B cell (primary cell): ENCODE data around the gene NEUROD2. TPM values are rescaled to one million over a fixed set of nuclear protein-coding genes. Genes with fewer than 3 reads are reported as not detected.

Source experiments
- ATAC-seq: fragments of 200-7000 bp; cut with Tn5 transposase; one replicate; pipeline ENCODE4 v1.10.0; 2021; ENCODE audit warnings: low read depth, mild to moderate bottlenecking, moderate number of reproducible peaks, moderate library complexity
- CTCF ChIA-PET: fragments of 350-600 bp; sonication (Branson Sonifier 250); formaldehyde crosslinking; loops from one replicate; lab custom pipeline; 2021; ENCODE audit warnings: antibody characterized with exemption, inconsistent platforms; lab: Charles Lee
- POLR2A ChIA-PET: fragments of 350-600 bp; sonication (Branson Sonifier 250); formaldehyde crosslinking; loops from one replicate; lab custom pipeline; 2021; ENCODE audit warnings: antibody characterized with exemption; lab: Charles Lee
- DNase-seq: peaks from one replicate; pipeline ENCODE4 v3.0.0; 2013
- H2AFZ ChIP-seq: 2 replicates; pipeline ENCODE4 v1.6.1; 2012; ENCODE audit warnings: mild to moderate bottlenecking, low read depth, low read length; ENCODE audit not compliant: insufficient read depth, poor library complexity, severe bottlenecking
- H3K27ac ChIP-seq, 2 donors: 1 replicate in 1 of 2; 2 replicates in 1 of 2; pipeline ENCODE4 v1.5.1; 2012 to 2013; ENCODE audit warnings: low read length in 2 of 2, mild to moderate bottlenecking in 2 of 2, moderate library complexity in 1 of 2
- H3K27me3 ChIP-seq, 4 experiments: fragments of 200-600 bp in 1 of 4; sonication (generic) in 1 of 4; replicated peaks in 1 of 4; 1 replicate in 2 of 4; 2 replicates in 2 of 4; pipeline versions ENCODE4 v1.6.1 to v1.7.0; 2013 to 2016; ENCODE audit warnings: low read length in 3 of 4, mild to moderate bottlenecking in 2 of 4, mixed read lengths in 1 of 4, moderate library complexity in 1 of 4; ENCODE audit not compliant: insufficient read depth in 4 of 4, control insufficient read depth in 3 of 4; ENCODE audit errors: control extremely low read depth in 1 of 4
- H3K36me3 ChIP-seq, 2 experiments: replicated peaks in 1 of 2; 1 replicate in 1 of 2; 2 replicates in 1 of 2; pipeline versions ENCODE4 v1.6.1 to v1.7.1; 2013; ENCODE audit warnings: low read length in 1 of 2; ENCODE audit not compliant: insufficient read depth in 2 of 2, control insufficient read depth in 1 of 2; ENCODE audit errors: control extremely low read depth in 1 of 2, extremely low read depth in 1 of 2
- H3K4me1 ChIP-seq, 2 donors: fragments of 200-600 bp in 1 of 2; sonication (generic) in 1 of 2; 1 replicate in 1 of 2; 2 replicates in 1 of 2; pipeline versions ENCODE4 v1.5.1 to v1.6.1; 2013 to 2017; ENCODE audit warnings: low read length in 2 of 2; ENCODE audit not compliant: control insufficient read depth in 2 of 2, insufficient read depth in 2 of 2
- H3K4me2 ChIP-seq: replicated peaks from 2 replicates; pipeline ENCODE3; 2012; ENCODE audit warnings: mild to moderate bottlenecking, low read depth, low read length; ENCODE audit not compliant: poor library complexity, severe bottlenecking
- H3K4me3 ChIP-seq, 5 experiments: fragments of 200-600 bp in 1 of 5; sonication (generic) in 1 of 5; 1 replicate in 3 of 5; 2 replicates in 2 of 5; pipeline versions ENCODE4 v1.5.1 to v1.7.0; 2011 to 2016; ENCODE audit warnings: low read length in 4 of 5, mild to moderate bottlenecking in 4 of 5, low read depth in 2 of 5, control low read depth in 1 of 5, moderate library complexity in 1 of 5; ENCODE audit not compliant: insufficient read depth in 1 of 5; ENCODE audit errors: control extremely low read depth in 1 of 5, extremely low read depth in 1 of 5
- H3K79me2 ChIP-seq: fragments of 200-600 bp; sonication (generic); one replicate; pipeline ENCODE4 v1.6.0; 2016; ENCODE audit warnings: low read length; ENCODE audit not compliant: control insufficient read depth, insufficient read depth
- H3K9ac ChIP-seq: fragments of 200-600 bp; sonication (generic); 2 replicates; pipeline ENCODE4 v1.6.1; 2017; ENCODE audit warnings: mild to moderate bottlenecking, low read length, moderate library complexity
- H3K9me3 ChIP-seq, 3 donors: one replicate each; pipeline versions ENCODE4 v1.6.1 to v1.7.1; 2013; ENCODE audit warnings: low read length in 2 of 3; ENCODE audit not compliant: control insufficient read depth in 2 of 3, insufficient read depth in 1 of 3; ENCODE audit errors: control extremely low read depth in 1 of 3
- H4K20me1 ChIP-seq: 2 replicates; pipeline ENCODE4 v1.6.0; 2012; ENCODE audit warnings: mild to moderate bottlenecking, low read length; ENCODE audit not compliant: insufficient read depth, control insufficient read depth, poor library complexity, severe bottlenecking
- H3K27ac Mint-ChIP-seq: one replicate; pipeline ENCODE4 v1.8.0; 2021; ENCODE audit warnings: mixed read lengths
- H3K27me3 Mint-ChIP-seq: one replicate; pipeline ENCODE4 v1.8.0; 2021; ENCODE audit warnings: mixed read lengths
- H3K4me1 Mint-ChIP-seq: one replicate; pipeline ENCODE4 v1.8.0; 2021; ENCODE audit warnings: mixed read lengths
- H3K4me3 Mint-ChIP-seq: one replicate; pipeline ENCODE4 v1.8.0; 2021; ENCODE audit warnings: mixed read lengths
- H3K9me3 Mint-ChIP-seq: one replicate; pipeline ENCODE4 v1.8.0; 2022; ENCODE audit warnings: mixed read lengths; ENCODE audit not compliant: insufficient read depth
- EZH2 ChIP-seq: IDR thresholded peaks from 2 replicates; pipeline ENCODE4 v1.6.1; 2012; ENCODE audit warnings: borderline replicate concordance, low read depth, mild to moderate bottlenecking, moderate library complexity, low read length; ENCODE audit not compliant: insufficient read depth, poor library complexity, severe bottlenecking
- WGBS: methylation state at CpG from one replicate; pipeline ENCODE4 v1.1.5; 2013; ENCODE audit warnings: missing lambda C conversion rate; ENCODE audit not compliant: insufficient coverage; 5-methylcytosine and 5-hydroxymethylcytosine counted together
- intact Hi-C: fragments of 100-400 bp; cut with micrococcal nuclease; formaldehyde crosslinking; loops from one replicate; pipeline ENCODE4 v1.10.0; 2022
- polyA plus RNA-seq: library from polyadenylated mRNA; depleted of rRNA; stranded (reverse); fragments of >200 nt; gene quantifications from 2 replicates; pipeline ENCODE4 v1.2.3, GENCODE V29; 2012
- total RNA-seq, 2 donors: library from RNA; stranded (reverse); fragments of 120-200 nt in 1 of 2; gene quantifications; 1 replicate in 1 of 2; 2 replicates in 1 of 2; pipeline versions ENCODE4 v1.2.3 to v1.2.4, GENCODE V29; 2013 to 2022
- TF ChIP-seq, protein P1 (sequence below): fragments of 200-600 bp; IDR thresholded peaks from one replicate; pipeline ENCODE4 v1.8.0; 2022; ENCODE audit warnings: antibody characterized with exemption, mild to moderate bottlenecking

Gene NEUROD2
- total and polyA plus RNA-seq, 2 donors (not counting 1 experiment from before 2014, with no cell fraction given), result 0.04 TPM; not detected in 1

DNA sequence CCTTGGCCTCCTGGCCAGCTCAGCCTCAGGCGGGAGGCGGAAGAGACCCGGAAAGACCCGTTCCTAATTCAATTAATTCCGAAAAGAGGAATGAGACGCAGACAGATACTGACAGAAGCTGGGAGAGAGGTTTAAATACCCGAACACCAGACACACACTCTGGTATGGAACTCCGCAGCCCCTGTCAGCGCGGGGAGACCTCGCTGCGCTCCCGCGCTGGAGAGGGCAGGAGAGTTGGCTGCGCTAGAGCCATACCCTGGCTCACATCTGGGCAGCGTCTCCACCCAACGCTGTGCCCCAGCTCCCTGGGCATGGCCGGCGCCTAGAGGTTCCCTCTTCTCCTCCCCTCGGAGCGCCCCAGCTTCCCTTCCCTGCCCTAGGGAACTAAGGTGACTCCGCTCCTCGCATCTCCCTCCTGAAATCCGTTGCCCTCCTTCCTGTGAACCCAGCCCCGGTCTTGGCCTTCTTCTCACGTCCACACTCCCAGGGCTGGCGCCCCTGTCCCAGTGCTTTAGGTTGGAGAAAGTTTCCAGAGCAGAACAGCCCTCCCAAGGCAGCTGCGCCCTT lies 8.0 kb downstream of the NEUROD2 start:
- Mint-ChIP-seq H3K4me1 (peaks cover 40% of the 10 kb centered on the region), H3K4me3 (peak overlapping the region; percentile 37), H3K9me3 (no peaks in the 10 kb centered on the region), H3K27ac (no peak overlapping the region), H3K27me3 (peaks cover 78% of the 10 kb centered on the region)
- TF ChIP-seq, protein P1, sequence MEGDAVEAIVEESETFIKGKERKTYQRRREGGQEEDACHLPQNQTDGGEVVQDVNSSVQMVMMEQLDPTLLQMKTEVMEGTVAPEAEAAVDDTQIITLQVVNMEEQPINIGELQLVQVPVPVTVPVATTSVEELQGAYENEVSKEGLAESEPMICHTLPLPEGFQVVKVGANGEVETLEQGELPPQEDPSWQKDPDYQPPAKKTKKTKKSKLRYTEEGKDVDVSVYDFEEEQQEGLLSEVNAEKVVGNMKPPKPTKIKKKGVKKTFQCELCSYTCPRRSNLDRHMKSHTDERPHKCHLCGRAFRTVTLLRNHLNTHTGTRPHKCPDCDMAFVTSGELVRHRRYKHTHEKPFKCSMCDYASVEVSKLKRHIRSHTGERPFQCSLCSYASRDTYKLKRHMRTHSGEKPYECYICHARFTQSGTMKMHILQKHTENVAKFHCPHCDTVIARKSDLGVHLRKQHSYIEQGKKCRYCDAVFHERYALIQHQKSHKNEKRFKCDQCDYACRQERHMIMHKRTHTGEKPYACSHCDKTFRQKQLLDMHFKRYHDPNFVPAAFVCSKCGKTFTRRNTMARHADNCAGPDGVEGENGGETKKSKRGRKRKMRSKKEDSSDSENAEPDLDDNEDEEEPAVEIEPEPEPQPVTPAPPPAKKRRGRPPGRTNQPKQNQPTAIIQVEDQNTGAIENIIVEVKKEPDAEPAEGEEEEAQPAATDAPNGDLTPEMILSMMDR, result no peak
- no peak for TF ChIP-seq EZH2
- Histone ChIP-seq H3K4me2 (peak overlapping the region; percentile 63), H3K79me2 (no peaks in the 10 kb centered on the region), H4K20me1 (no peaks in the 10 kb centered on the region), H3K9ac (no peak overlapping the region), H3K27ac (no peak overlapping the region), H3K36me3 (no peaks in the 10 kb centered on the region), H3K9me3 (peaks cover 0 to 45% (median 0%) of the 10 kb centered on the region in 3 donors), H3K27me3 (peaks cover 0 to 97% (median 71%) of the 10 kb centered on the region in 4 experiments), H3K4me1 (peaks cover 41 to 55% of the 10 kb centered on the region in 2 donors), H2AFZ (no peak overlapping the region), H3K4me3 (peak overlapping the region in 1 of 5 experiments; percentile 16)
- 7% methylated on average over 20 of the region's 28 CpGs for WGBS
- ChIA-PET POLR2A (interaction anchor here (0.7 kb wide), 1 partner anchor 155 kb away, joined by 3 read pairs; no protein-coding TSS in a partner anchor), CTCF (interaction anchor here (1.1 to 1.8 kb wide), 2 partner anchors 22 to 35 kb away, joined by 3 to 5 read pairs; no protein-coding TSS in a partner anchor)
- DNase-seq (peak; percentile 52), ATAC-seq (no peak)
- intact Hi-C loops, result no loop called here

- Histone ChIP-seq H3K9ac (no peak overlapping the region), H3K4me2 (peak overlapping the region; percentile 63), H2AFZ (no peak overlapping the region), H3K27me3 (peaks cover 0 to 90% (median 70%) of the 10 kb centered on the region in 4 experiments), H3K27ac (no peak overlapping the region), H3K4me3 (peak overlapping the region in 1 of 5 experiments; percentile 16), H3K4me1 (peaks cover 36 to 51% of the 10 kb centered on the region in 2 donors), H3K9me3 (peaks cover 0 to 42% (median 0%) of the 10 kb centered on the region in 3 donors), H4K20me1 (no peaks in the 10 kb centered on the region), H3K79me2 (no peaks in the 10 kb centered on the region), H3K36me3 (no peaks in the 10 kb centered on the region)
- ChIA-PET CTCF (interaction anchor here (1.2 kb wide), 1 partner anchor 25 kb away, joined by 3 read pairs; no protein-coding TSS in a partner anchor), POLR2A (interaction anchor here (0.7 kb wide), 1 partner anchor 156 kb away, joined by 3 read pairs; no protein-coding TSS in a partner anchor)
- Mint-ChIP-seq H3K4me1 (peaks cover 37% of the 10 kb centered on the region), H3K9me3 (no peaks in the 10 kb centered on the region), H3K27me3 (peaks cover 81% of the 10 kb centered on the region), H3K27ac (no peak overlapping the region), H3K4me3 (peak overlapping the region; percentile 37)
- ATAC-seq, result no peak
- TF ChIP-seq, protein P1, result no peak
- TF ChIP-seq EZH2, result peak; percentile 85
- no peak for DNase-seq
- WGBS, result 4% methylated on average over 30 of the region's 36 CpGs
- intact Hi-C loops, result no loop called here
These were observed 8.6 kb downstream of the NEUROD2 start for GRCh38 chr17:39599004-39599664.
